ENCODE results near the gene ERGIC3.
"Not testable (repeated sequence)": the region's sequence is repeated elsewhere in the genome, so short reads cannot be mapped to it uniquely, and the experiment has no call there.

Gene ERGIC3

GRCh38 chr20:35518955-35519354 lies 22.9 kb upstream of the ERGIC3 start:
- no peak for DNase-seq

GRCh38 chr20:35523298-35523888 lies 18.5 kb upstream of the ERGIC3 start:
- no peak for DNase-seq

GRCh38 chr20:35525639-35526038 lies 16.2 kb upstream of the ERGIC3 start:
- no peak for DNase-seq

DNA sequence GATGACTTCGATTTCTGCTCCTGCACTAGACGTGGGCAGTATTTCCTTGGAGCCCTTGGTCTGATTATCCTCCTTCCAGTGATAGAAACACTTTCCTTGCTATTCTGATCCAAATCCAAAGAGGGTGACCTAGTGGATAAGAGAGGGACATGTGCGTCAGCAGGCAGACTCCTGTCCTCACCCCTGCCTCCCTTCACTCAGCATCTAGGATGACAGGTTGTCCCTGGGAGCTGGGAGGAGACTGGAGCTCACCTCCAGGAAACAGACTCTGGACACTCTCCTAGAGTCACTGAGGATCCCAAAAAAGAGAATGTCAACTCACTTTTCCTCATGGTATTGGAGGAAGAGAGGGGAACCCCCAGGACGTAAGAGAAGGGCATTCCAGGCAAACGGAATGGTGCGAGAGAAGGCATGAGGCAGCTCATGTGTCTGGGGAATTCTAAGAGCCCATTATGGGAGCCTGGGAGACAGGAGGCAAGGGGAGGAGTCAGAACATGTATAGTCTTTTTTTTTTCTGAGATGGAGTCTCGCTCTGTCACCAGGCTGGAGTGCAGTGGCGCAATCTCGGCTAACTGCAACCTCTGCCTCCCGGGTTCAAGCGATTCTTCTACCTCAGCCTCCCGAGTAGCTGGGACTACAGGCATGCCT lies 14.6 kb upstream of the ERGIC3 start:
- DNase-seq: no peak

GRCh38 chr20:35529552-35529951 lies 12.3 kb upstream of the ERGIC3 start, which contains the start of gene C20orf173:
Gene C20orf173, minus strand, starts transcription at chr20:35529652. Its CDS starts 279 bp downstream, at chr20:35529373.
- DNase-seq: no peak

- peak; percentile 41 for DNase-seq
Measured at GRCh38 chr20:35539756-35540212, 2.1 kb upstream of the ERGIC3 start.

DNA sequence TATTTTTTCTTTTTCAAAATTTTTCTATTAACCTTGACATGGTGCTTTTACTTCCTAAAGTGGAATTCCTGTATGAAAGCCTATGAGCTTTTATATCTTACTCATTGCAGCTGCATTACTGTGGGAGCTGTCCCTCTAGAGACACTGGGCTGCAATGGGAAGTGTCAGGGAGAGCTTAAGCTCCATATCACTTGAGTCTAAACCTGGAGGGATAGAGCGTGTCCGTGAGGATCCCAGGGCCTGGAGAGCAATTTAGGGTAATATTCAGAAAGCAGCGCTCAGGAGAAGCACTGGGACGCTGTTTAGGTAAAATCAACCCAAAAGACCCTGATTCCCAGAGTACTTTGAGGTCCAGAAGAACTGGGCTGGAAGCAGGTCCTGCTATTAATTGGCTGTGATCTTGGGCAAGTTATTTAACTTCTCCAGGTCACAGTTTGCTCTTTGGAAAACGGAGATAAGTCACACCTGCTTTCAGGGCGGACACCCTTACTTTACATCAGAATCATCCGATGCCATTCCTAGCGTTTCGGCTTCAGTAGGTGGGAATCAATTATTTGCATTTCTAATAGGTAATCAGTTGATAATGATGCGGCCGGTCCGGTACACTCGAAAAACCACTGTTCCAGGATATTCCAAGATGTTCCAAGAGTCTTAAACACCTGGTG lies 628 bp upstream of the ERGIC3 start:
- DNase-seq: no peak

- no peak for DNase-seq
Measured at GRCh38 chr20:35542990-35543389, 1.1 kb downstream of the ERGIC3 start.

DNA sequence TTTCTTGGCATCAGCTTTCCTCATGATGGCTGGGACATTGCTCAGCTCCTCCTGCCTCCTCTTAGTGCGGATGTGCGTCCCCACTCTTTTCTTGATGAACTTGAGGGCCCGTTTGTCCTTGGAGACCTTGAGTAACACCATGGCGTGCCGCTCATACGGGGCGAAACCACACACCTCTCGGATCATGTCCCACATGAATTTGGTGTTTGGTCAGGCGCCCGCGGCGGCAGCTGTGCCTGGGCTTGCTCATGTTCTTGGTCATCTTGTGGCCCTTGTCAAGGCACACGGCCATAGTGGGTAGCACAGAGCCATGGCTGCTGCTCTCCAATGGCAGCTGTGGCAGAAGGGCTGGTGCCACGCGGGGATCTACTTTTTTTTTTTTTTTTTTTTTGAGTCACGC lies 2.6 kb downstream of the ERGIC3 start:
- no peak for DNase-seq

DNA sequence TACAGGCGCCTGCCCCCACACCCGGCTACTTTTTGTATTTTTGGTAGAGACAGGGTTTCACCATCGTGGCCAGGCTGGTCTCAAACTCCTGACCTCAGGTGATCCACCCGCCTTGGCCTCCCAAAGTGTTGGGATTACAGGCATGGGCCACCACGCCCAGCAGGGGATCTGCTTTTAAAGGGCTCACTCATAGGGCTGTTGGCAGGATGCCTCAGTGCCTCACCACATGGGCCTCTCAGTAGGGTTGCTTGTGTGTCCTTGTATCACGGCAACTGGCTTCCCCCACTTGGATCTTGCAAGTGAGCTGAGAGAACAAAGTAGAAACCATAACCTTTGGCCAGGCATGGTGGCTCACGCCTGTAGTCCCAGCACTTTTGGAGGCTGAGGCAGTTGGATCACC lies 3.1 kb downstream of the ERGIC3 start:
- DNase-seq: not testable (repeated sequence)

GRCh38 chr20:35546127-35546526 lies 4.2 kb downstream of the ERGIC3 start:
- no peak for DNase-seq

DNA sequence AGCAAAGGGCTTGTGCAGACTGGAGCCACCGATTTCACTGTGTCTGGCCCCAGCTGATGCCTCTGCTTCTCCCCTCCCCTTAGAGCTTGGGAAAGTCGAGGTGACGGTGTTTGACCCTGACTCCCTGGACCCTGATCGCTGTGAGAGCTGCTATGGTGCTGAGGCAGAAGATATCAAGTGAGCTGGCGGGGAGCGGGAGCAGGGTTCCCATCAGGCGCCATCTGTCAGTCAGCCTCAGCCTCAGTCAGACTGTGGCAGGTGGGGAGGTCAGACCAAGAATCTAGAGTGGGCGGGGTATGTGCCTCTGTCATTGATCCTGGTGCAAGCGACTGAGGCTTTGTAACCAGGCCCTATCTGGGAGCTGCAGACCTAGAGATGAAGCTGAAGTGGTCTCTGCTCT lies 5.5 kb downstream of the ERGIC3 start:
- no peak for DNase-seq

DNA sequence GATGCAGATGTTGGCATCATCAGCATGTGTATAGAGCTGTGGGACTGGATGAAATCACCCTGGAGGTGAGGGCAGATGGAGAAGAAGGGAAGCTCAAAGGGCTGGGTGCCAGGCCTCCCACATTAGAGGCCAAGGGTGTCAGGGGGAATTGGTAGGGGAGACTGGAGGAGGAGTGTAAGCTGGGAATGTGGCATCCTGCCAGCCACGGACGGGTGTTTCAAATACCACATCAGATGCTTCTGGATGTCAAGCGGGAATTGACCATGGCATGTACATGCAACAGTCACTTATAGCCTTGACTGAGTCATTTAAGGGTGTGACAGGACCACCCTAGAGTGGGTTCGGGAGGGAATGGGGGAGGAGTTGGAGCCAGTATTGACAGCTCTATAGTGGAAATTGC lies 9.6 kb downstream of the ERGIC3 start:
- no peak for DNase-seq

DNA sequence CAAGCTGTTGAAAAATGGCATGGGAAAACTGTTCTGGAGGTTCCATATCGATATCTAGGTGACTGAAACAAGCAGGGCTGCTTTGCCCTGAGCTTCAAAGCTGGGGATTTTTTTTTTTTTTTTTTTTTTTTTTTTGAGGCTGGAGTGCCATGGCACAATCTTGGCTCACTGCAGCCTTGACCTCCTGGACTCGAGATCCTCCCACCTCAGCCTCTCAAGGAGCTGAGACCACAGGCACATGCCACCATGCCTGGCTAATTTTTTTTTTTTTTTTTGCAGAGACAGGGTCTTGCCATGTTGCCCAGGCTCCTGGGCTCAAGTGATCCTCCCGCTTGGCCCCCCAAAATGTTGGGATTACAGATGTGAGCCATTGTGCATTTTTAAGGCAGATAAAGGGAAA lies 11.0 kb downstream of the ERGIC3 start:
- DNase-seq: no peak

GRCh38 chr20:35555461-35555860 lies 13.6 kb downstream of the ERGIC3 start:
- DNase-seq: not testable (repeated sequence)

DNA sequence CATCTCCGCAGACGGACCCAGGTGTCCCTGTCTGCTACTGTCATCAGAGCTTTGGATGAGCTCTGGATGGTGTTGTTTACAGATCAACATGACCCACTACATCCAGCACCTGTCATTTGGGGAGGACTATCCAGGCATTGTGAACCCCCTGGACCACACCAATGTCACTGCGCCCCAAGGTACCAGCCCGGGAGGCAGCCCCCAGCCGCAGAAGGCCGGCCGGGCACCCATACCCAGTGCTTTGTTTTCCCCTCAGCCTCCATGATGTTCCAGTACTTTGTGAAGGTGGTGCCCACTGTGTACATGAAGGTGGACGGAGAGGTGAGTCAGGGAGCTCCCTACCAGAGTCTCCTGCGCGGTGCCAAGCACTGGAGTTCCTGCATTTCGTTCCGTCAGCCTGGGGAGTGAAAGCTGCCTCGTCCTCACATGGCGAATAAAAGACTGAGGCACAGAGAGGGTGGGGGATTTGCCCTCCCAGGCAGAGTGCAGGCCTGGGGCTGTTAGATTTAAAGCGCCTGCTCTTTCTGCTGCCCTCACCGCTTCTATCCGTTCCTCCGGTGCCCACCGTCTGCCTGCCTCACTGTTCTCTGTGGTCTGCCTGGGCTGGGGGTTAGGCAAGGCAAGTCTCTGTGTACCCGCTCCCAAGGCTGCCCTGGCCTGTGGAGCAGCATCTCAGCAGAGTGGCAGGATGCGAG lies 14.2 kb downstream of the ERGIC3 start:
- DNase-seq: no peak

DNA sequence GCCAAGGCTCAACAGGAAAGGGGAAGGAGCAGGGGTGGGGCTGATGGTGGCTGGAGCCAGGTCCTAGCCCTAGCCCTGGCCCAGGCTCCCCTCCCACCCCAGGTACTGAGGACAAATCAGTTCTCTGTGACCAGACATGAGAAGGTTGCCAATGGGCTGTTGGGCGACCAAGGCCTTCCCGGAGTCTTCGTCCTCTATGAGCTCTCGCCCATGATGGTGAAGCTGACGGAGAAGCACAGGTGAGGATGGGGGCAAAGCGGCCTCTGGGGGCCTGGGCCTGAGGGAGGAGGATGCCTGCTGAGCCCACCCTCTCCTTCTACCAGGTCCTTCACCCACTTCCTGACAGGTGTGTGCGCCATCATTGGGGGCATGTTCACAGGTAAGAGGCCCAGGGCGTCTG lies 15.0 kb downstream of the ERGIC3 start:
- DNase-seq: no peak

GRCh38 chr20:35558451-35558850 lies 16.6 kb downstream of the ERGIC3 start:
- no peak for DNase-seq

- no peak for DNase-seq
Measured at GRCh38 chr20:35559042-35559693, 17.3 kb downstream of the ERGIC3 start.

DNA sequence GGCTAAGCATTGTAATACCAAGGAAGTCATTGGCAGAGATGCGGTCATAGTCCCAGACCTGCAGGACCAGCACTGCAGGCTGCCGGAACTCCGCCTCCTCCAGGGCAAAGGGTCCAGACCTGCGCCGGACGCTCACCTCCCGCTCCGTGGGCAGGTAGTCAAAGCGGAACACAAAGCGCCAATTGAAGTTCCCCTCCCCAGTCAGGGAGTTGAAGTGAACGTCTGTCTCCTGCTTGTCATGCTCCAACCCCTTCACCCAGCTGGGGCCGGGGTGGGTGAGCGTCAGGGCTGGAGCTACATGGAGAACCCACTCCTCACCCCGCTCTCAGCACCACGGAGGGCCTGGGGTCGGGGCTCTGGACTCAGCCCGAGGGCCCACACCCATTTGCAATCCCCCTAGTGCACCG lies 18.2 kb downstream of the ERGIC3 start:
- no peak for DNase-seq

DNA sequence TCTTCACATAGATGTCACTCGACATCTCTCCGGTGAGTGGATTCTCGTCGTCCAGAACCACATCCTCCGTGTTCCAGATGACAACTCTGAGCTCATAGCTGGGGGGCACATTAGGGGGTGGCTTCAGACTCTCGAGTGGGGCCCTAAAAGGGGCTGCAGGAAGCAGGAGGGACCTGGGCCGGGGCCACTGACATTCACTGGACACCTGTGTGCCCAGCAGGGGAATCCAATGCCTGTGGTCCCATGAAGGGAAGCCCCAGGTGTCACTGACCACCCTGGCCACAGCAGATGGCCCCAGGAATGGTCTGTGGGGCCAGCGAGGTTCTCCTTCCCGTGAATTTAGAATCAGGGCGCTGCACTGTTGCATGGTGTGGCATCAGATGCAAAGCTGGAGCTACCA lies 18.7 kb downstream of the ERGIC3 start:
- DNase-seq: no peak

- DNase-seq: peak; percentile 26
Measured at GRCh38 chr20:35561268-35561667, 19.4 kb downstream of the ERGIC3 start.

DNA sequence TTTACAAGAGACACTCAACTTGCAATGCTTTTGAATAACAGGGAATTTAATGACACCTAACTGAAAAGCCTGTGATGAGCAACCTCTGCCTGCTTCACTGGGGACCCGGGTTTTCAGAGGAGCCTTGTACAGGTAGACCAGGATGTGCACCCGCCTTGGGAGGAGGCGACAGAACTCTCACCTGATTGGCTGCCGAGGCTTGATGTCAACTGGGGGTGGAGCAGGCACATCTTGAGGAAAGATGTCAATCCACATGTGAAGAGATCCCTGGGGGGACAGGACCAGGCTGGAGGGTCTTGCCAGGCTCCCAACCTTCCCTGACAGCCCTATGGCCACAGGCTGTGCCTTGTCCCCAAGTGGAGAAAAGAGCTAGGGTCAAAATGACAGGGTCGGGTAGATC lies 19.8 kb downstream of the ERGIC3 start:
- DNase-seq: no peak
